Measurements from ENCODE around the gene MCRS1.
"Not testable (repeated sequence)": the region's sequence is repeated elsewhere in the genome, so short reads cannot be mapped to it uniquely, and the experiment has no call there.

The MCRS1 gene

GRCh38 chr12:49512546-49512945, 55.4 kb downstream of the MCRS1 start:
- no peak for DNase-seq

GRCh38 chr12:49511410-49511809, 56.5 kb downstream of the MCRS1 start:
- DNase-seq: no peak

- not testable (repeated sequence) for DNase-seq
Observed at GRCh38 chr12:49509681-49510080, 58.3 kb downstream of the MCRS1 start.
